GM06990 (cell line): ENCODE data around the gene AATK.

Source experiments
- DNase-seq: peaks from one replicate; pipeline ENCODE4 v3.0.0-alpha.2; 2011; ENCODE audit not compliant: insufficient read length; ENCODE audit errors: extremely low read depth
- H3K27me3 ChIP-seq: replicated peaks from 2 replicates; pipeline ENCODE4 v1.6.0; 2011; ENCODE audit warnings: low read length; ENCODE audit not compliant: control insufficient read depth, insufficient read depth
- H3K36me3 ChIP-seq: 2 replicates; pipeline ENCODE4 v1.5.1; 2011; ENCODE audit warnings: low read length; ENCODE audit not compliant: control insufficient read depth, insufficient read depth
- H3K4me3 ChIP-seq: replicated peaks from 2 replicates; pipeline ENCODE4 v1.5.1; 2011; ENCODE audit warnings: low read depth, mild to moderate bottlenecking, control low read depth, low read length
- TF ChIP-seq, protein P1 (sequence below): IDR thresholded peaks from 2 replicates; pipeline ENCODE4 v1.5.1; 2011; ENCODE audit warnings: low read length, control low read depth, mild to moderate bottlenecking, inconsistent platforms; ENCODE audit not compliant: insufficient read depth, poor library complexity, severe bottlenecking

The AATK gene

DNA sequence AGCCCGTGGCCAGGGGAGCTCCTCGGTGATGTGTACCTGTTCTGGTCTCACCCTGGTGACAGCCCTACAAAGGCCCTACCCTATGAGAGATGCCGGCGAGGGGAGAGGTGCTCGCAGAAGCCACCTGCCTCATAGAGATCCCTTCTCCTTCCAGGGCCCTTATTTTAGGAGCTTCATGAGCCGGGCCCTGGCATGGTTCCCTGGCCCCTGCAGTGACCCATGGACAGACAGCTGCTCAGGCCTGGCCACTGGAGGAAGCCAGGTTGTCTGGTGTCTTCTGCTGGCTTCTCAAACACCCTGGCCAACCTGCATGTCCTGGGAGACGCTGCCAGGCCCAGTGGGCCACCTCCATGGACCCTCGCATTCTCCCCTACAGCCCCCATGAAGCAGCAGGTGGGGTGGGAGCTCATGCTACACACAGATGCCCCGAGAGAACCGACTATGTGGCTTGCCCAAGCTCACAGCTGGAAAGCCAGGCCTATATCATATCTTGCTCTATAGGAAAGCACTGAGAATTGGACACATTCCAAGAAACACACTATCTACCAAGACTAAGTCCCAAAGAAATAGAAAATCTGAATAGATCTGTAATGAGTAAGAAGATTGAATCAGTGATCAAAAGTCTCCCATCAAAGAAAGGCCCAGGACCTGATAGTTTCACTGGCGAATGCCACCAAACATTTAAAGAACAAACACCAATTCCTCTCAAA lies 7.2 kb upstream of the AATK start:
- H3K27me3 ChIP-seq, result no peaks in the 10 kb centered on the region
- TF ChIP-seq, protein P1, sequence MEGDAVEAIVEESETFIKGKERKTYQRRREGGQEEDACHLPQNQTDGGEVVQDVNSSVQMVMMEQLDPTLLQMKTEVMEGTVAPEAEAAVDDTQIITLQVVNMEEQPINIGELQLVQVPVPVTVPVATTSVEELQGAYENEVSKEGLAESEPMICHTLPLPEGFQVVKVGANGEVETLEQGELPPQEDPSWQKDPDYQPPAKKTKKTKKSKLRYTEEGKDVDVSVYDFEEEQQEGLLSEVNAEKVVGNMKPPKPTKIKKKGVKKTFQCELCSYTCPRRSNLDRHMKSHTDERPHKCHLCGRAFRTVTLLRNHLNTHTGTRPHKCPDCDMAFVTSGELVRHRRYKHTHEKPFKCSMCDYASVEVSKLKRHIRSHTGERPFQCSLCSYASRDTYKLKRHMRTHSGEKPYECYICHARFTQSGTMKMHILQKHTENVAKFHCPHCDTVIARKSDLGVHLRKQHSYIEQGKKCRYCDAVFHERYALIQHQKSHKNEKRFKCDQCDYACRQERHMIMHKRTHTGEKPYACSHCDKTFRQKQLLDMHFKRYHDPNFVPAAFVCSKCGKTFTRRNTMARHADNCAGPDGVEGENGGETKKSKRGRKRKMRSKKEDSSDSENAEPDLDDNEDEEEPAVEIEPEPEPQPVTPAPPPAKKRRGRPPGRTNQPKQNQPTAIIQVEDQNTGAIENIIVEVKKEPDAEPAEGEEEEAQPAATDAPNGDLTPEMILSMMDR, result no peak

DNA sequence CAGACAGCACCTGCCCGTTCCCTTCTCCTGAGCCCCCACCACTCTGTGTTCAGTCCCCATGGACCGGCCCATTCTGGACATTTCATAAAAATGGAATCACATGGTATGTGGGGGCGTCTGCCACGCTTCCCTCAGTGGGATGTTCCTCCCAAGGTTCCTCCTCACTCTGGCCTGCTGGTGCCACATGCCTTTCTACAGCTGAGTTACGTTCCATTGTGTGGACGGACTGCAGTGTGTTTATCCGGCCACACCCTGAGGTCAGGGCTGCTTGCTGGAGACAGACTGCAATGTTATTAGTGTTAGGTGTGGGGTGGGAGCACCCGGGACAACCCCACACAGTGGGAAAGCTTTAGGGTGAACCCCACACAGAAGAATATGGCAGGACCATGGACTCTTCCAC lies 5.9 kb upstream of the AATK start:
- TF ChIP-seq, protein P1, result no peak
- H3K27me3 ChIP-seq, result no peaks in the 10 kb centered on the region
- H3K4me3 ChIP-seq, result no peak overlapping the region
- no peaks in the 10 kb centered on the region for H3K36me3 ChIP-seq
- no peak for DNase-seq

More for the DNA sequence above, 7.2 kb upstream of the AATK start:
- Histone ChIP-seq H3K4me3 (no peak overlapping the region), H3K36me3 (no peaks in the 10 kb centered on the region)
- DNase-seq, result no peak

GRCh38 chr17:81170727-81171494 lies 4.9 kb upstream of the AATK start:
- Histone ChIP-seq H3K4me3 (no peak overlapping the region), H3K27me3 (no peaks in the 10 kb centered on the region), H3K36me3 (no peaks in the 10 kb centered on the region)
- TF ChIP-seq, protein P1, result no peak
- no peak for DNase-seq

DNA sequence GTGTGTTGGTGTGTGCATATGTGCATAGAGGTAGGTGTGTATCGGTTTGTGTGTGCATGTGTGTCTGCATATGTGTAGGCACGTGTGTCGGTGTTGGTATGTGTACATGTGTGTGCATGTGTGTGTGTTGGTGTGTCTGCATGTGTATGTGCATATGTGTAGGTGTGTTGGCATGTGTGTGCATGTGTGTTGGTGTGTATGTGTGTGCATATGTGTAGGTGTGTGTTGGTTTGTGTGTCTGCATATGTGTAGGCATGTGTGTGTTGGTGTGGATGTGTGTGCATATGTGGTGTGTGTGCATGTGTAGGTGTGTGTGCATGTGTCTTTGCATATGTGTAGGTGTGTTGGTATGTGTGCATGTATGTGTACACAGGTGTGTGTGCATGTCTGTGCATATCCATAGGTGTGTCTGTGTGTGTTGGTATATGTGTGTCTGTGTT lies 3.9 kb upstream of the AATK start:
- no peaks in the 10 kb centered on the region for H3K36me3 ChIP-seq
- no peaks in the 10 kb centered on the region; the same call in 1 of the 2 replicates for H3K27me3 ChIP-seq
- TF ChIP-seq, protein P1, result no peak
- no peak overlapping the region for H3K4me3 ChIP-seq
- DNase-seq, result no peak

DNA sequence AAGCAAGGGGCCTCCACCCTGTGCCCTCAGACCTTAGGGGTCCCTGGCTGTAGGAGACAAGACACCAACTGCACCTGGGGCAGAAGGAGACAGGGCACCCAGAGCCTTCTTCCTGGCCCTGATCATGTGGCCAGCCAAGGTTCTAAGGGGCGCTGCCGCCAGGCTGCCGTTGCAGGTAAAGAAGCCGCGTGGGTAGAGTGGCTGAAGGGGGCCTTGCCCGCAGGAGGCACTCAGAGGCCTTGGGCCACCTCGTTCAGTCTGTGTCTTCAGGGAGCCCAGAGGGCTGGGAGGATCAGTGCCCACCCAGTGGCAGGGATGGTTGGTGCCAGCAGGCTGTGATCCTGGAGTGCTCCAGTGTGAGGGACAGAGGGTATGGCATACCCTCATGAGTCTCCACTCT lies 1.6 kb upstream of the AATK start:
- Histone ChIP-seq H3K36me3 (no peaks in the 10 kb centered on the region), H3K27me3 (no peaks in the 10 kb centered on the region; the same call in 1 of the 2 replicates), H3K4me3 (no peak overlapping the region)
- no peak for DNase-seq
- TF ChIP-seq, protein P1, result no peak
